ENCODE data around the gene IL1RN. TPM values are rescaled to one million over a fixed set of nuclear protein-coding genes. Genes with fewer than 3 reads are reported as not detected.

IL1RN gene
- polyA plus RNA-seq, 3 donors, result 89.9 to 109 (median 92.0) TPM

GRCh38 chr2:113118263-113118657 is 9.1 kb upstream of the IL1RN start:
- intact Hi-C loops (cut with micrococcal nuclease), result no loop called here
- peaks cover 0 to 4% of the 10 kb centered on the region in 2 donors for H3K36me3 Mint-ChIP-seq
- TF ChIP-seq, protein P1, sequence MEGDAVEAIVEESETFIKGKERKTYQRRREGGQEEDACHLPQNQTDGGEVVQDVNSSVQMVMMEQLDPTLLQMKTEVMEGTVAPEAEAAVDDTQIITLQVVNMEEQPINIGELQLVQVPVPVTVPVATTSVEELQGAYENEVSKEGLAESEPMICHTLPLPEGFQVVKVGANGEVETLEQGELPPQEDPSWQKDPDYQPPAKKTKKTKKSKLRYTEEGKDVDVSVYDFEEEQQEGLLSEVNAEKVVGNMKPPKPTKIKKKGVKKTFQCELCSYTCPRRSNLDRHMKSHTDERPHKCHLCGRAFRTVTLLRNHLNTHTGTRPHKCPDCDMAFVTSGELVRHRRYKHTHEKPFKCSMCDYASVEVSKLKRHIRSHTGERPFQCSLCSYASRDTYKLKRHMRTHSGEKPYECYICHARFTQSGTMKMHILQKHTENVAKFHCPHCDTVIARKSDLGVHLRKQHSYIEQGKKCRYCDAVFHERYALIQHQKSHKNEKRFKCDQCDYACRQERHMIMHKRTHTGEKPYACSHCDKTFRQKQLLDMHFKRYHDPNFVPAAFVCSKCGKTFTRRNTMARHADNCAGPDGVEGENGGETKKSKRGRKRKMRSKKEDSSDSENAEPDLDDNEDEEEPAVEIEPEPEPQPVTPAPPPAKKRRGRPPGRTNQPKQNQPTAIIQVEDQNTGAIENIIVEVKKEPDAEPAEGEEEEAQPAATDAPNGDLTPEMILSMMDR (IDR thresholded peaks at IDR 0.05), result no peak
- Histone ChIP-seq H2AFZ (ENCODE audit: insufficient read depth, low read depth, low read length, poor library complexity, severe bottlenecking) (no peak overlapping the region), H4K20me1 (ENCODE audit: insufficient read depth, low read length) (no peaks in the 10 kb centered on the region), H3K4me3 (replicated peaks in 1 of 3; ENCODE audit: low read depth in 2 of 3, low read length in 3 of 3) (no peak overlapping the region), H3K9ac (ENCODE audit: insufficient read depth, low read length, poor library complexity, severe bottlenecking) (no peak overlapping the region), H3K4me2 (replicated peaks; ENCODE audit: extremely low read depth, low read length, poor library complexity, severe bottlenecking) (no peak overlapping the region), H3K79me2 (ENCODE audit: insufficient read depth, low read length) (no peaks in the 10 kb centered on the region), H3K4me1 (ENCODE audit: control insufficient read depth in 1 of 2, insufficient read depth in 2 of 2, low read length in 2 of 2) (peaks cover 70 to 78% of the 10 kb centered on the region in 2 donors), H3K27me3 (ENCODE audit: control insufficient read depth in 2 of 2, insufficient read depth in 2 of 2, low read length in 2 of 2) (no peaks in the 10 kb centered on the region), H3K27ac (ENCODE audit: low read depth in 1 of 2, low read length in 2 of 2) (no peak overlapping the region), H3K36me3 (replicated peaks in 1 of 2; ENCODE audit: control insufficient read depth in 1 of 2, insufficient read depth in 2 of 2, low read length in 2 of 2) (no peaks in the 10 kb centered on the region), H3K9me3 (replicated peaks in 1 of 2; ENCODE audit: control insufficient read depth in 1 of 2, insufficient read depth in 1 of 2, low read length in 2 of 2) (no peaks in the 10 kb centered on the region)
- H3K27ac Mint-ChIP-seq, result no peak overlapping the region
- peaks cover 0 to 2% (median 0%) of the 10 kb centered on the region in 3 donors for H3K27me3 Mint-ChIP-seq (ENCODE audit: low read depth in 3 of 3)
- H3K9me3 Mint-ChIP-seq, result peaks cover 3 to 9% (median 3%) of the 10 kb centered on the region in 7 donors
- H3K4me3 Mint-ChIP-seq, result no peak overlapping the region
- H3K4me1 Mint-ChIP-seq, result peaks cover 36% of the 10 kb centered on the region
- DNase-seq, result no peak
- WGBS (ENCODE audit: insufficient coverage), result no CpG with 5 or more reads among the region's 2 CpGs

- H3K79me2 ChIP-seq (ENCODE audit: insufficient read depth, low read length), result no peaks in the 10 kb centered on the region
- peaks cover 45% of the 10 kb centered on the region for H3K4me1 Mint-ChIP-seq
- H3K4me1 ChIP-seq (ENCODE audit: control insufficient read depth in 1 of 2, insufficient read depth in 2 of 2, low read length in 2 of 2), result peaks cover 73 to 78% of the 10 kb centered on the region in 2 donors
- H3K9ac ChIP-seq (ENCODE audit: insufficient read depth, low read length, poor library complexity, severe bottlenecking), result no peak overlapping the region
- intact Hi-C loops (cut with micrococcal nuclease), result no loop called here
- H3K9me3 Mint-ChIP-seq, result peaks cover 3 to 9% (median 3%) of the 10 kb centered on the region in 7 donors
- no peak overlapping the region for H3K27ac ChIP-seq (ENCODE audit: low read depth in 1 of 2, low read length in 2 of 2)
- no peak for DNase-seq
- H3K27me3 ChIP-seq (ENCODE audit: control insufficient read depth in 2 of 2, insufficient read depth in 2 of 2, low read length in 2 of 2), result no peaks in the 10 kb centered on the region
- WGBS (ENCODE audit: insufficient coverage), result no CpG with 5 or more reads among the region's 2 CpGs
- H3K27ac Mint-ChIP-seq, result no peak overlapping the region
- TF ChIP-seq, protein P1 (IDR thresholded peaks at IDR 0.05), result no peak
- H2AFZ ChIP-seq (ENCODE audit: insufficient read depth, low read depth, low read length, poor library complexity, severe bottlenecking), result no peak overlapping the region
- no peak overlapping the region for H3K4me3 ChIP-seq (replicated peaks in 1 of 3; ENCODE audit: low read depth in 2 of 3, low read length in 3 of 3)
- peaks cover 0 to 4% of the 10 kb centered on the region in 2 donors for H3K36me3 Mint-ChIP-seq
- H4K20me1 ChIP-seq (ENCODE audit: insufficient read depth, low read length), result no peaks in the 10 kb centered on the region
- H3K36me3 ChIP-seq (replicated peaks in 1 of 2; ENCODE audit: control insufficient read depth in 1 of 2, insufficient read depth in 2 of 2, low read length in 2 of 2), result no peaks in the 10 kb centered on the region
- H3K27me3 Mint-ChIP-seq (ENCODE audit: low read depth in 3 of 3), result peaks cover 0 to 2% (median 0%) of the 10 kb centered on the region in 3 donors
- H3K9me3 ChIP-seq (replicated peaks in 1 of 2; ENCODE audit: control insufficient read depth in 1 of 2, insufficient read depth in 1 of 2, low read length in 2 of 2), result no peaks in the 10 kb centered on the region
- H3K4me2 ChIP-seq (replicated peaks; ENCODE audit: extremely low read depth, low read length, poor library complexity, severe bottlenecking), result no peak overlapping the region
- H3K4me3 Mint-ChIP-seq, result no peak overlapping the region
Measured at GRCh38 chr2:113119111-113119510, 8.3 kb upstream of the IL1RN start.
